Neuronal stem cell (in vitro differentiated cells): ENCODE results near the gene MEP1B. TPM values are rescaled to one million over a fixed set of nuclear protein-coding genes. Genes with fewer than 3 reads are reported as not detected.

Experiments
- DNase-seq: peaks from one replicate; pipeline ENCODE4 v3.0.0-alpha.2; 2013; ENCODE audit warnings: low spot score
- H2AFZ ChIP-seq: one replicate; pipeline ENCODE4 v1.6.1; 2013; ENCODE audit warnings: mild to moderate bottlenecking, low read length, inconsistent platforms
- H2AK5ac ChIP-seq: 2 replicates; pipeline ENCODE4 v1.6.1; 2013; ENCODE audit warnings: low read depth, mild to moderate bottlenecking, inconsistent platforms, low read length, moderate library complexity, mixed read lengths
- H2BK120ac ChIP-seq: 2 replicates; pipeline ENCODE4 v1.6.1; 2013; ENCODE audit warnings: low read depth, mild to moderate bottlenecking, inconsistent platforms, low read length, moderate library complexity, mixed read lengths
- H2BK12ac ChIP-seq: one replicate; pipeline ENCODE4 v1.6.1; 2013; ENCODE audit warnings: low read length, inconsistent platforms
- H2BK15ac ChIP-seq: 2 replicates; pipeline ENCODE4 v1.6.1; 2013; ENCODE audit warnings: mild to moderate bottlenecking, low read length, inconsistent platforms, mixed read lengths
- H2BK5ac ChIP-seq: one replicate; pipeline ENCODE4 v1.6.1; 2013; ENCODE audit warnings: inconsistent platforms, mild to moderate bottlenecking, low read length, moderate library complexity
- H3K14ac ChIP-seq: one replicate; pipeline ENCODE4 v1.6.1; 2013; ENCODE audit warnings: low read length, inconsistent platforms
- H3K18ac ChIP-seq: 2 replicates; pipeline ENCODE4 v1.6.1; 2013; ENCODE audit warnings: low read length, inconsistent platforms
- H3K23ac ChIP-seq: 2 replicates; pipeline ENCODE4 v1.6.1; 2013; ENCODE audit warnings: low read depth, mild to moderate bottlenecking, mixed read lengths, low read length, inconsistent platforms; ENCODE audit not compliant: poor library complexity
- H3K27ac ChIP-seq: replicated peaks from 3 replicates; pipeline ENCODE4 v1.5.1; 2013; ENCODE audit warnings: low read length, inconsistent platforms
- H3K27me3 ChIP-seq, 3 experiments: 2 replicates each; pipeline ENCODE4 v1.6.1; 2013; ENCODE audit warnings: low read length in 3 of 3, mild to moderate bottlenecking in 2 of 3, inconsistent platforms in 1 of 3, low read depth in 1 of 3, mixed read lengths in 1 of 3, moderate library complexity in 1 of 3; ENCODE audit not compliant: control insufficient read depth in 3 of 3, insufficient read depth in 3 of 3
- H3K36me3 ChIP-seq, 2 donors: replicated peaks in 1 of 2; 2 replicates each; pipeline ENCODE4 v1.6.1; 2013; ENCODE audit warnings: low read length in 2 of 2; ENCODE audit not compliant: control insufficient read depth in 2 of 2, insufficient read depth in 2 of 2
- H3K4ac ChIP-seq: 2 replicates; pipeline ENCODE4 v1.6.1; 2013; ENCODE audit warnings: inconsistent platforms, mild to moderate bottlenecking, low read length, moderate library complexity
- H3K4me1 ChIP-seq, 2 donors: 1 replicate in 1 of 2; 2 replicates in 1 of 2; pipeline ENCODE4 v1.6.1; 2013; ENCODE audit warnings: low read length in 2 of 2, low read depth in 1 of 2; ENCODE audit not compliant: control insufficient read depth in 2 of 2, insufficient read depth in 1 of 2
- H3K4me2 ChIP-seq: one replicate; pipeline ENCODE4 v1.6.1; 2013; ENCODE audit warnings: mild to moderate bottlenecking, low read length, inconsistent platforms; ENCODE audit not compliant: insufficient read depth, poor library complexity, severe bottlenecking
- H3K4me3 ChIP-seq, 2 donors: 2 replicates each; pipeline ENCODE4 v1.5.1; 2013; ENCODE audit warnings: low read length in 2 of 2, mild to moderate bottlenecking in 2 of 2, inconsistent platforms in 1 of 2, moderate library complexity in 1 of 2
- H3K79me1 ChIP-seq: one replicate; pipeline ENCODE4 v1.6.1; 2013; ENCODE audit warnings: low read depth, mild to moderate bottlenecking, inconsistent platforms, low read length, moderate library complexity
- H3K9ac ChIP-seq: one replicate; pipeline ENCODE4 v1.6.1; 2013; ENCODE audit warnings: mild to moderate bottlenecking, low read depth, low read length, inconsistent platforms; ENCODE audit not compliant: poor library complexity
- H3K9me3 ChIP-seq, 2 donors: replicated peaks in 1 of 2; 2 replicates each; pipeline versions ENCODE3 to v1.6.1; 2013; ENCODE audit warnings: low read length in 2 of 2, mild to moderate bottlenecking in 2 of 2, inconsistent platforms in 1 of 2, low read depth in 1 of 2, mixed read lengths in 1 of 2, moderate library complexity in 1 of 2; ENCODE audit not compliant: control insufficient read depth in 2 of 2, insufficient read depth in 1 of 2
- H4K8ac ChIP-seq: one replicate; pipeline ENCODE4 v1.6.1; 2013; ENCODE audit warnings: low read depth, mild to moderate bottlenecking, inconsistent platforms, low read length, moderate library complexity
- H4K91ac ChIP-seq: one replicate; pipeline ENCODE4 v1.6.1; 2013; ENCODE audit warnings: low read length, low read depth, mild to moderate bottlenecking, inconsistent platforms; ENCODE audit not compliant: poor library complexity
- WGBS, 2 donors: extraction: QIAGEN DNeasy Blood & Tissue Kit; methylation state at CpG; one replicate each; pipeline ENCODE4 v1.1.7; 2013; ENCODE audit warnings: missing lambda C conversion rate in 2 of 2, mixed read lengths in 1 of 2; ENCODE audit not compliant: insufficient read length in 2 of 2, insufficient replicate concordance in 1 of 2; ENCODE audit errors: extremely low coverage in 2 of 2; 5-methylcytosine and 5-hydroxymethylcytosine counted together
- small RNA-seq: library from polyadenylated mRNA; stranded (forward); fragments of <200 nt; extraction: miRNeasy Mini kit (QIAGEN cat#:217004); gene quantifications from one replicate; pipeline ENCODE3, GENCODE V24; 2013; ENCODE audit not compliant: insufficient read depth

MEP1B gene

DNA sequence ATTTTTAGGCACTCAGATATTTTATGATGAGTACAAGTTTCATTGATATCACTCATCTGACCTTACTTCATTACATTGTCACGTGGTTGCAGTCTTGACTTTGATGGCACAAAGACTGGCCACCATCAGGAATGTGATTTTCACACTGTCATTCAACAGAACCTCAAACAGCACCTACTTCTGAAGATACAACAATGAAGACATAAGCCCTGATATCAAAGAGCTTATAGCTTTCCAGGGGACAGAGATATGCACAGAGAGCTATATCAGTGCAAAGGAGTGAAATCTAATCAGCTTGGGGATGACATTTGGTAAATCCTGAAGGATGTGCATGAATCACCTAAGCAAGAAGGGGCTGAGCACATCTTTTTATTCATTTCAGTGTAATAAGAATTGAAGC is 72.3 kb downstream of the MEP1B start:
- no peak overlapping the region for H2AK5ac ChIP-seq
- H3K4ac ChIP-seq, result no peak overlapping the region
- no peak overlapping the region for H3K18ac ChIP-seq
- no peak overlapping the region for H3K27ac ChIP-seq
- H3K36me3 ChIP-seq, result no peaks in the 10 kb centered on the region
- no peaks in the 10 kb centered on the region for H3K79me1 ChIP-seq
- no peak overlapping the region for H2BK5ac ChIP-seq
- H3K9ac ChIP-seq, result no peak overlapping the region
- DNase-seq, result no peak
- no peak overlapping the region for H2AFZ ChIP-seq
- H3K4me1 ChIP-seq, result no peaks in the 10 kb centered on the region
- H3K14ac ChIP-seq, result no peak overlapping the region
- H4K8ac ChIP-seq, result no peak overlapping the region
- H2BK120ac ChIP-seq, result no peak overlapping the region
- no peak overlapping the region for H4K91ac ChIP-seq
- no peak overlapping the region for H2BK15ac ChIP-seq
- no CpG with 5 or more reads among the region's 1 CpG for WGBS, 2 donors
- no peak overlapping the region for H3K23ac ChIP-seq
- no peak overlapping the region for H3K4me3 ChIP-seq
- H3K4me2 ChIP-seq, result no peak overlapping the region
- H3K27me3 ChIP-seq, result no peaks in the 10 kb centered on the region
- H2BK12ac ChIP-seq, result no peak overlapping the region
- no peaks in the 10 kb centered on the region for H3K9me3 ChIP-seq

DNA sequence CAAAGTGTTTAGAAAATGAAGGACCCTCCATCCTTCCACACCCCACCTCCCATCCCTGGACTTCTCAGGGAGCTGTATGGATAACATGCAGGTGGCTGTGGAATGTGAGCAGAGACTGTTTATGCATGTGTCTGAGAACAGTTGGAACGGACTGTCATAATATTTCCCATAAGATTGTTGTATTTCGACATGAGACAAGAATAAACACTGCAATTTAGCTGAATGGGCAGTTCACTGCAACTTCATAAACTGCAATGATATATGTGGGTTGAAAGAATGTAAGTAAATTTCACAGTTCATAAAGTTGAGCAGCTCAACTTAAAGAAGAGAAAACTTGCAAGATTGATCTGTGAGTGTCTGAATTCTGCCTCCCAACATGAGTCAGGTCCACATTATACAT is 74.6 kb downstream of the MEP1B start:
- Histone ChIP-seq H2BK120ac (no peak overlapping the region), H3K4me1 (no peaks in the 10 kb centered on the region), H3K79me1 (no peaks in the 10 kb centered on the region), H4K8ac (no peak overlapping the region), H2AFZ (no peak overlapping the region), H3K4me2 (no peak overlapping the region), H2BK5ac (no peak overlapping the region), H2AK5ac (no peak overlapping the region), H3K18ac (no peak overlapping the region), H2BK15ac (no peak overlapping the region), H4K91ac (no peak overlapping the region), H3K27me3 (no peaks in the 10 kb centered on the region), H2BK12ac (no peak overlapping the region), H3K27ac (no peak overlapping the region), H3K4ac (no peak overlapping the region), H3K36me3 (peaks cover 2 to 6% of the 10 kb centered on the region in 2 donors), H3K14ac (no peak overlapping the region), H3K23ac (no peak overlapping the region), H3K9me3 (no peaks in the 10 kb centered on the region), H3K4me3 (no peak overlapping the region), H3K9ac (no peak overlapping the region)
- no CpG with 5 or more reads among the region's 2 CpGs for WGBS, 2 donors
- no peak for DNase-seq

DNA sequence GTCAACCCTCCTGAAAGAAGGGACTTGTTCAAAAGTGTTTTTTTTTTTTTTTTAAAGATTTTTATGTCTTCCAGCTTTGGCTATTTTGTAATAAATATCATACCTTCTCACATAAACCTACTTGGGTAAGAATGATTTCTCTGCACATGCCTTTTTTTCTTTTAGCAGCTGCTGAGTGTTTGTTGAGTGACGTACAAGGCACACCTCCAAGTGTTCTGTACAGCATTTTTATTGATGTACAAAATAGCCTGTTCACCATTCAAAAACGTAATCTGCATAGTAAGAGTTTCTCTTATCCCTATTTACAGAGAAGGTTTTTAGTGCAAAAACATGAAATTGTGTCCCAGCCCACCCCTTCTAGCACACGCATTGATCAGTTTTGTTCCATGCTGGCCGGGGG is 77.6 kb downstream of the MEP1B start:
- no peak overlapping the region for H3K18ac ChIP-seq
- no peak overlapping the region for H2BK120ac ChIP-seq
- no peak overlapping the region for H2BK15ac ChIP-seq
- DNase-seq, result no peak
- H3K4me2 ChIP-seq, result no peak overlapping the region
- peaks cover 0 to 1% of the 10 kb centered on the region in 2 donors for H3K4me1 ChIP-seq
- peaks cover 2 to 6% of the 10 kb centered on the region in 2 donors for H3K36me3 ChIP-seq
- H3K14ac ChIP-seq, result no peak overlapping the region
- no peaks in the 10 kb centered on the region for H3K9me3 ChIP-seq
- no peak overlapping the region for H3K23ac ChIP-seq
- H4K8ac ChIP-seq, result no peak overlapping the region
- no peak overlapping the region for H2AK5ac ChIP-seq
- H2AFZ ChIP-seq, result no peak overlapping the region
- H3K27ac ChIP-seq, result no peak overlapping the region
- H3K9ac ChIP-seq, result no peak overlapping the region
- no peaks in the 10 kb centered on the region for H3K27me3 ChIP-seq
- no peaks in the 10 kb centered on the region for H3K79me1 ChIP-seq
- H2BK12ac ChIP-seq, result no peak overlapping the region
- H3K4me3 ChIP-seq, result no peak overlapping the region
- no peak overlapping the region for H4K91ac ChIP-seq
- H2BK5ac ChIP-seq, result no peak overlapping the region
- H3K4ac ChIP-seq, result no peak overlapping the region
- no CpG with 5 or more reads among the region's 4 CpGs for WGBS, 2 donors

Small RNA genes lying within 50 kb of the gene (small RNA-seq; reads per million reads assigned to genes)
- gene RF00019, result not detected
- gene RNA5SP453, result not detected
